CD4-positive, alpha-beta T cell treated with Interleukin-15 for 1 hour (primary cell): Measurements from ENCODE around the gene MSH3.

Experiments used
- DNase-seq: peaks from one replicate; pipeline ENCODE4 v3.0.0-alpha.2; 2020

Gene MSH3

DNA sequence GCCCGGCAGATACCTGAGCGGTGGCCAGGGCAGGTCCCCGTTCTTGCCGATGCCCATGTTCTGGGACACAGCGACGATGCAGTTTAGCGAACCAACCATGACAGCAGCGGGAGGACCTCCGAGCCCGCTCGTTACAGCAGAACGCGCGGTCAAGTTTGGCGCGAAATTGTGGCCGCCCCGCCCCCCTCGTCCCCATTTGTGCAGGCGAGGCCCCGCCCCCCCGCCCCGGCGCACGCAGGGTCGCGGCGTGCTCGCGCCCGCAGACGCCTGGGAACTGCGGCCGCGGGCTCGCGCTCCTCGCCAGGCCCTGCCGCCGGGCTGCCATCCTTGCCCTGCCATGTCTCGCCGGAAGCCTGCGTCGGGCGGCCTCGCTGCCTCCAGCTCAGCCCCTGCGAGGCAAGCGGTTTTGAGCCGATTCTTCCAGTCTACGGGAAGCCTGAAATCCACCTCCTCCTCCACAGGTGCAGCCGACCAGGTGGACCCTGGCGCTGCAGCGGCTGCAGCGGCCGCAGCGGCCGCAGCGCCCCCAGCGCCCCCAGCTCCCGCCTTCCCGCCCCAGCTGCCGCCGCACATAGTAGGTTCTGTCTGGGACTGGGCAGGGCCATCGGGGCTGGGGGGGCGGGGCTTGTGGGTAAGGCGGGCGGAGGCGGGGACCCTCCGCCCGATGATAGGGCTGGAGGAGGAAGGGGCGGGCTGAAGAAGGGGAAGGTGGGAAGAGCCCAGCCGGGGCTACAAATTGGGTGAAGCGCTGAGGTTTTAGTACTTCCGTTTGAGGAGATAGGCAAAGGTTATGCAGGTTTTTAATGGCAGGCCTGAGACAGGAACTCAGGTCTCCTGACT is at the start of gene MSH3, which contains the start of gene DHFR:
Gene MSH3 (plus strand): TSS at position 262 of the 840 bp plus-strand sequence. CDS start 76 bp downstream, at position 338.
Gene DHFR (minus strand): TSS at position 593 of the 840 bp plus-strand sequence. CDS start 494 bp downstream, at position 99.
- DNase-seq = peak; percentile 92

DNA sequence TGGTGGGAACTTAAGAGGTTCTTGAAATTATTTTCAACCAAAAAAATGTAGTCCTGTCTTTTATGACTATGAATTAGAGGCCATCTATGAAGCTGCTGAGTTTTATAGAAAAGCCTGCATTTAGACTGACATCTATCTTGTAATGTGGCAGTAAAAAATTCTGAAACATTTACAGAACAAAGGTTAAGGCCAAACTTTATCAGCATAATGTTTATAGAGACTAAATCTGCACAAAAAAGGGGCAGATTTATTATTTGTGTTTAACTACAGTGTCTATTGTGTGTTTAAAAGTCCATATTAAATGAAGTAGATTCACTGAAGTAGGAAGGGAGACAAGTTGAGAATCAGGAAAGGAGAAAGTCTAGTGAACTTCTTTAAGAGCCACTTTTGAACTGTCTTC is 47.1 kb upstream of the MSH3 start:
- no peak for DNase-seq

DNA sequence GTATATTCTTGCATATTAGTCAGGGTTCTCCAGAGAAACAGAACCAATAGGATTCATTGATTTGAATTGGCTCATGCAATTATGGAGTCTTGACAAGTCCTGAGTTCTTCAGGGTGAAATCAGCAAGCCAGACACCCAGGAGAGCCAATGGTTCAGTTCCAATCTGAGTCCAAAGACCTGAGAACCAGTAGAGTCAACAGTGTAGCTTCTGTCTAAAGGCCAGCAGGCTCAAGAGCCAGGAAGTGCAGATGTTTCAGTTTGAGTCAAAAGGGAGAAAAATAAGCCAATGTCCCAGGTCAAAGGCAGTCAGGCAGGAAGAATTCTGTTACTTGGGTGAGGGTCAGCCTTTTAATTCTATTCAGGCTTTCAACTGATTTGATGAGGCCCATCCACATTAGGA is 46.6 kb upstream of the MSH3 start:
- DNase-seq = no peak

DNA sequence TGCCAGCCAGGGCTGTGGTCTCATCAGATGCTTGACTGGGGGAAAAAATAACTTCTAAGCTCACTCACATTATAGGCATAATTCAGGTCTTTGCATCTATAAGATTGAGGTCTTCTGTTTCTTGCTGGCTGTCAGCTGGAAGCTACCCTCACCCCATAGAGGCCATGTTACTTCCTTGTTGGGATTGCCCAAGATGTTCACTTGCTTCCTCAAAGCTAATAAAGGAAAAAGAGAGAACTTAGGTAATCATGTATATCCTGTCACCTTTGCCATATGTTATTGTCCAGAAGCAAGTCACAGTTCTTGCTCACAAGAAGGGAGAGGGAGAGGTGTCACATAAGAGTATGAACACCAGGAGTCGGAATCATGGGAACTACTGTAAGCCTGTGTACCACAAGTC is 45.7 kb upstream of the MSH3 start:
- DNase-seq = no peak

DNA sequence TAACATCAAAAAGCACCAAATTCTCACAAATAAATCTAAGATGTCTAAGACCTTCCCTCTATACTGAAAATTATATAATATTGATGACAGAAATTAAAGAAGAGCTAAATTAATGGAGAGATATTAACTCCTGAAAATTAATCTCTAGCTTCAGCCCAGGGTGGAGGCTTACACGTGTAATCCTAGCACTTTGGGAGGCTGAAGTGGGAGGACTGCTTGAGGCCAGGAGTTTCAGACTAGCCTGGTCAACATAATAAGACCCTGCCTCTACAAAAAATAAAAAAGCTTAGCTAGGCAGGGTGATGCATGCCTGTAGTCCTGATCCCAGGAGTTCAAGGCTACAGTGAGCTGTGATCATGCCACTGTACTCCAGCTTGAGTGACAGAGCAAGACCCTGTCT is 44.8 kb upstream of the MSH3 start:
- no peak for DNase-seq

DNA sequence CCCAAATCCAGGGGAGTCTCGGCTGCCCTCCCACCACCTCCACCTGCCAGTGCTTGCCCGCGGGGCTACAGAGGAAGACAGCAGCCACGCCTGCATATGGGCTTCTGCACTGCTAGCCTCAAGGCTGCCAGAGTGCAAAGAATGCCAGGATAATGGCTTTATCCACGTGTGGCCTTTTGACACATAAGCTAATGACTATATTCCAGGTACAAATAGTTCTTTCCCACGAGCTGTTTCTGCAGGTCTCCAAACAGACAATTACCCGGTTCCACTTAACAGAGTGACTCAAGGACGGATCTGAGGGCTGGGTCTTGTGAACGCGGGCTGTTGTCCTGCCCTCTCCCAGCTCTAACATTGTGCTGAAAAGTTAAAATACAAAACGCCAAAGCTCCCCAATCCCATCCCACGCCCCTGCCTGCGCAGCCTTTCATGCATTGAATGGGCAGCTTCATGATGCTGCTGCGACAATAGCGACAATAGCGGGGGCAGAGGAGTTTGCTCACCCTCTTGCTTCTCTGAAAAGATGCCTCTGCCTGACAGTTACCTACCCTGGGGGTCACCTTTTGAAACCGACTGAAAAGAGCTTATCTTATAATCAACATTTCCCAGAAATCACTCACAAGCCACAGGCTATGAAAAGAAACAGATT is 39.1 kb upstream of the MSH3 start:
- DNase-seq = no peak

DNA sequence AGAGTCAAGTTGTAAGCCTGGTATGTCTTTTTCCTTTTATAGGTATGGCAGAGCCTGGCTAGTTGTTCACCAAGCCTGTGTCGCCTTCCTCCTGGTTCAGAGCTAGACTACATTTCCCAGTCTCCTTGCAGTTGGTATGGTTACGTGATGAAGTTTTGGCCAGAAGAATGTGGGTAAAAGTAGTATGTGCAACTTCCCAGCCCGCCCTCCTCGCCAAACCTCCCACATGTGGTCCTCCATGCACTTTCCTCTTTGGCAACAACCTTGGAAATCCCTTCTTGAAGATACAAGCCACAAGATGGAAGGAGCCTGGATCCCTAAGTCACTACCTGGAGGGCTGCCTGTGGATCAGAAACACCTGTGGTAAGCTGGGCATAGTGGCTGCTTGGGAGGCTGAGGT is 36.0 kb upstream of the MSH3 start:
- DNase-seq = no peak

DNA sequence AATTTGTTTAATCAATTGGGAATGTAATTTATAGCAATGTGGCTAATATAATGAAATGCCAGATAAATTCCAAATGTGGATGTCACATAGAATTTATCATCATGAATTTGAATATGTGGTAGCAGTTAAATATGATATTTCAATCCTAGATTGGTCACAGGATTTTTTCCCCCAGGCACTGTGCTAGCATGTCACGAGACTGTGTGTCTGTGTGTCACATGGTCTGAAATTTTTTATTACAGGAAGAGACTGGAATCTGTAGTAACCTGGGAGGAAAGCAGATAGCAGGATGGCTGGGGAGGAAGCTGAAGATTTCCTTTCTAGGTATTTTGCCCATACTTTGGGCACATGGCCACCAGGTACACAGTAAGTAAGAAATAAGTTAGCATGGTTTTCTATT is 35.4 kb upstream of the MSH3 start:
- DNase-seq = no peak

DNA sequence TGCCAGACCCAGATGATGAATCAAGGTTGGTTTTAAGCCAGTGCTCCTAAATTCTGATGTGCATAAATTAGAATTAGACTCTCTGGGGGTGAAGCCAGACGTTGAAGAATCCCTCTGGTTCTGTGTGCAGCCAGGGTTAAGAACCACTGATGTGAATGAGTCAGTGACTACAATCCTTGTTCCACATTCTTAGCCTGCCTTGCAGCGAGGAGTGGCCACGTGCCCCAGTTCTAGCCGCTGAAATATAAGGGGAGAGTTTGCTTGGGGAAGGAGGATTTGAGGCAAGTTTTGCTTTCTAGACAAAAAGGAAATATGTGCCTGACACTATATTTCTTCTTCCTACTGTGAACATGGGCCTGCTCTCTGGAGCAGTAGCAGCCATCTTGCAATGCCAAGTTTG is 34.2 kb upstream of the MSH3 start:
- no peak for DNase-seq

DNA sequence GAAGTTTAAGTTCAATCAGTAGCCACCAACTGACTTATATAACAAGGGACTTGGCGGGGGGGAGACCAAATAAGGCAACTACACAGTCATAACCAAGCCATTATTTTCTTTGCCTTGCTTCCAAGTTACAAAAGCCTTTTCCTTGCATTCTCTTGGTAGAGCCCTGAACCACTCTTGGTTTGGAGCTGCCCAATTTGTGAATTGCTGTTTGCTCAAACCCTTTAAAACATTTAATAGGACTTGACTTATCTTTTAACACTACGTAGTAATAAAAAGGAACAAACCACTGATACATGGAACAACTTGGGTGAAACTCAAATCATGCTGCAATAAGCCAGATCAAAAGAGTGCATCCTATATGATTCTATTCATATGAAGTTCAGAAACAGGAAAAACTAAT is 31.7 kb upstream of the MSH3 start:
- no peak for DNase-seq

DNA sequence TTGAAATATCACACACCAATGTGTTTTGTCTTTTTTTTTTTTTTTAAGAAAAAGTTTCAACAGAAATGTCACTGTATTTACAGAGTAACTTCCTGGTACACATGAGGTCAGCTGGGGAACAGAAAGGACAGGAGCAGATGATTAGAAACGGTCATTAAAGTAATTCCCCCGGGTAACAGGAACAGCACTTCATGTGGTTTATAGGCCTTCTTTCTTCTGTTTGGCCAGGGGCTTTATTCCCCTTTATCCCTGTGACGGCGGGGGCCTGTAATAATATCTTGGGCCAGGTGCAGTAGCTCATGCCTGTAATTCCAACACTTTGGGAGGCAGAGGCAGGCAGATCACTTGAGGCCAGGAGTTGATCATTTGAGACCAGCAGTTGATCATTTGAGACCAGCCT is 30.5 kb upstream of the MSH3 start:
- DNase-seq = no peak

DNA sequence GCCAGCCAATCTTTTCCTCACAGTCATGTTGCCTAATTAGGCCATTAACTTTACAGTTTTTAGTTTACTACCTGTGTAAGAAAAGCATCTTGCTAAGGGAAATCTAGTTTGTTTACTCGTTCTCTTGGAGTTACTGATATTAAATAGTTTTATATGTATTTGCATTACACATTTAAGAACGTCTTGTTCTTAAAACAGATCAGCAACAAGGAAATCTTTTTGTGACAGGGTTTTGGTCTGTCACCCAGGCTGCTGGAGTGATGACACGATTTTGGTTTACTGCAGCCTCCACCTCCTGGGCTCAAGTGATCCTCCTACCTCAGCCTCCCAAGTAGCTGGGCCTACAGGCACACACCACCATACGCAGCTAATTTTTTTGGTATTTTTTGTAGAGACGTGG is 29.2 kb upstream of the MSH3 start:
- no peak for DNase-seq

- DNase-seq = no peak
Observed at GRCh38 chr5:80629281-80629680, 25.2 kb upstream of the MSH3 start.

DNA sequence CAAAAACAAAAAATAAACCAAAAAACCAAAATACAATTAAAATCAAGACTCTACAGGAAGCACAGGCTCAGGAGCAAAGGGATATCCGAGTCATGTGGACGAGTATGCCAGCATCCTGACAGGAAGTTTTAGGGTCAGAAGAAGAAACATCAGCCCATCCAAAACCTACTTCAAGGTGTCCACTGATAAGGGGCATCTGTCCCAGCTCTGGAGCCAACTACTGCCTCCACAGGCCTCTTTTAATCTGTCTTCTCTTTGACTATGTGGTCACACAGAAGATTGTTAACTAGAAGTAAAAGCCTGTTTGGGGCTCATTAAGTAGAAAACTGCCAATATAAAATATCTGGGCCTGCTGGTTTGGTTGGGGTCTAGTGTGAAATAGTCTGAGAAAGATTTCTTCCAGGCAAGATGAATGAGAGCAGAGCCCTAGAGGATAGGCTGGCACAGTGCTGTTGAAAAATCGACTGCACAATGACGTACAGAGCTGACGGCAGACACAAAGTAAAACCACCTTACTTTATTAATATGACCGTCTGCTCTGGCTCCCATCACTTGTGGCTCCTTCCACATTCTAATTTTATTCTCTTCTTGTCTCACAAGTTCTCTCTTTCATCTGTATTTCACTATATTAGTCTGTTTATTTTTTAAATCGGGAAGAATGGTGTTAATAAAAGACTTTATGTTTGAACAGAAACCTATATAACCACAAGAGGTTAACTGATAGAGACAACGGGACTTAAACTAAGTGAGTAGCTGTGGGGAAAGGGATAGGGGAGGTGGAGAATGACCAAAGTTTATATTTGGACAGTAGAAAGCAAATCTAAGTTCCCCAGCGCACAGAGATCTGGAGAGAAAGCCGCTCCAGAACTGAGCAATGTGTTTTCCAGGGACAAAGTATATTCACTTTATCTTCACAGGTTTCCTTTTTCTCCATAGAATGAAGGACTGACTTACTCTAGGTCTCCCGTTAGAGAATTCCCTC is 22.9 kb upstream of the MSH3 start:
- no peak for DNase-seq

- no peak for DNase-seq
Observed at GRCh38 chr5:80632700-80633099, 21.8 kb upstream of the MSH3 start.

DNA sequence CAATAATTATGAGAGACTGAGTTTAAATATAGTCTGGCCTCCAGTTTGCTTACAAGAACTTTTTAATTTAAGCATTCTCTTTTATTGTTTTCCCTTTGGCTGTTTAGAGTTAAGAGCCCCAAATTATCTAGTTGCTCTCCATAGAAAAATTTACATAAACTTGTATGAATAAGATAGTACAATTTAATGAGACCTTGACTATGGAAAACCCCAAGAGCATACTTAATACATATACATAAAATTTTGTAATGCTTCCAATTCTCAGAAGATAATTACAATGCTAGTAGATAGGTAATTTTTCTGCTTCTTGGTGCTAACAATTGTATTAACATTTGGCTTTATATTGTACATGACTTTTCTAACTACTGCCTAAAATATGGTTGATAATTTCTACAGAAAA is 20.3 kb upstream of the MSH3 start:
- no peak for DNase-seq

DNA sequence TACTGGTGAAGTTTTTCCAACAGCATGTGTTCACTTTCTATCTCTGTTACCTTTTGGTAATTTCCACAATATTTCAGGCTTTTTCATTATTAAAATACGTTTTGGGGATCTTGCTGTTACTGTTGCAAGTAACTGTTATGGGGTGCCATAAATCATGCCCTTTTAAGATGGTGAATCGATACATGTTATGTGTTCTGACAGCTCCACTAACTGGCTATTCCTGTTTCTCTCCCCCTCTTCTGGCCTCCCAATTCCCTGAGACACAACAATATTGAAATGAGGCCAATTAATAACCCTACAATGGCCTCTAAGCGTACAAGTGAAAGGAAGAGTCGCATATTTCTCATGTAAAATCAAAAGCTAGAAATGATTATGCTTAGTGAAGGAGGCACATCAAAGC is 13.1 kb upstream of the MSH3 start:
- no peak for DNase-seq

DNA sequence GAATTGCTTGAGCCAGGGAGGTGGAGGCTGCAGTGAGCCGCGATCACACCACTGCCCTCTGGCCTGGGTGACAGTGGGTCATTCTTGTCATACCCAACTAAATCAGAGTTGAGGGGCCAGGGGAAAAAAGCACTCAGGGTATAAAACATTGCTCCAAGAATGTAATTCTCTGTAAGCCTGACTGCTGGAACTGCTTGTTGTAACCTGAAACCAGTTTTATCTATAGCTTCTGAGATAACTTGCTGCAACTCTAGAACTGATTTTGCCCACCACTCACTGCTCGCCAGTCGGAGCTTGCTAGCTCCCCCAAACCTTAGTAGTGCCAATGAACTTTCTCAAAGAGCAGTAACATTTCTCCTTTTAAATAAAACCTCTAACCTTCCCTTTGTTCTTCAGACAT is 9.6 kb upstream of the MSH3 start:
- no peak for DNase-seq

GRCh38 chr5:80646926-80647325 is 7.5 kb upstream of the MSH3 start:
- no peak for DNase-seq

DNA sequence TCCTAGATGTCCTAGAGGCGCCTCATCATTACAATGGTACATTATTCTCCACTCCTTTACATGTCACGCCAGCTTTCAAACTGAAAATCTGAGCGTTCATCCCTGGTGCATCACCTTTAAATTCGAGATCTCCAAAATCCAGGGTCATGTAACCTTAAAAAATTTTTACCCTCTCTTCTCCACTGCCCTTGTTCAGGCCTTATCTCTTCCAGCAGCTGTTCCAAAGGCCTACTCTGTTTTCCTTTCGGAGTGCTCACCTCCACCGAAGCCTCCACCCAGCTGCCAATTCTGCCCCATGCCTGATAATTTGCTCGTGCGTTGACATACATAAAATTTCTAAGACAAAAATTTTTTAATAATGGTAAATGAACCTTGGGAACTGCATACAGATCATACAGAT is 950 bp upstream of the MSH3 start:
- DNase-seq = no peak

DNA sequence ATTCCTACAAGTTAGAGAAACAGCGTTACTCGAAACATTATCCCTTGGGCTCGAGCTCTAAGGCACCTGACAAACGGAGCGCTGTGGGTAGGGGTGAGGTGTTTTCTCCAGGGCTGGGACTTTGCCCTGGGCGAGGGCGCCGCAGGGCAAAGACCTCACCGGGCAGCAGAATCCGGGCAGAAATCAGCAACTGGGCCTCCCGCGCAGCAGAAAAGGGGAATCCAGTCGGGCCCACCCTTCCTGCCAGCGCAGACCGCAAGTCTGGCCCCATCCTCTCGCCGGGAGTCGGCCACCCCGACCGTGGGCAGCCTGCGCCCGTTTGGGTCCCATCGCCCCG is 430 bp upstream of the MSH3 start:
- DNase-seq = no peak

DNA sequence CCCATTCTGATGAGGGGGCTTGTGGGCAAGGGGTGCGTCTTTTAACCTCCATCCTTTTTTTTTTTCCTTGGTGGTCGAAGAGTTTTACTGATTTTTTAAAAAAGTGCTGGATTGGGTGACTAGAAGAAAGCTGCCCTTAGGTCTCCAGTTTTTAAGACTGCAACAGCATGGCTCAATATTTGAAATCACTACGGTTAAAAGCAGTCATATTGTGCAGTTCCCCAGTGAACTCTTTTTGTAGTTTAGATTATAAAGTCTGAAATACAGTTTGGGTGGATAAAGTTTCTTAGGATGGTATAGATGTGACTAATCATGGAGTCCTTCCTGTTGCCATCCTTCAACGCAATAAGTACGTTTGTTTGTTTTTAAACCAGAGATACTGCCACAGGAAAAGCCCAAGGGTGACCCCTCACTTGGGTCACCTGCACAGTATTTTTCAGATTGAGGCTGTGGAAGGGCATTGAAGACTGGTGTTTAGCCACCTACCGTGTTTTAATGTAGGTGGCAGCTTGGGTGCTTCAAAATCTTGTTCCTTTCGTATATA is 851 bp downstream of the MSH3 start:
- DNase-seq = no peak

DNA sequence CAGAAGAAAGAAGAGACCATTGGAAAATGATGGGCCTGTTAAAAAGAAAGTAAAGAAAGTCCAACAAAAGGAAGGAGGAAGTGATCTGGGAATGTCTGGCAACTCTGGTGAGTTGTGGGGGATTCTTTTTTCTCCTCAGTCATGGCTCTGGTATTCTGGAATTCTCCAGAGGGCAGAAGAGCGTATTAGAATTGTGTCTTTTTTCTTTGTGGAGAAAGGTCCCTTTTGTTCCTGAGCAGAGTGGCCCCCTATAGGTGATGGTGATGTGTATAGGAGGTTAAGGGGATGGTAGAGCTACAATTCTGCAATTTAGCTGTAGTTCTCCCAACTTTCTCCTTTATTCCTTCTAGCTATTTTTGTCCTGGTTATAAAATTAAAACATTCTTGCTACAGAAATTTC is 2.0 kb downstream of the MSH3 start:
- DNase-seq = no peak
